ENCODE data around the gene LCTL.
A peak's percentile ranks its signal among the peaks of the same experiment; 100 is the strongest.
"Not testable (repeated sequence)": the region's sequence is repeated elsewhere in the genome, so short reads cannot be mapped to it uniquely, and the experiment has no call there.

Gene LCTL

DNA sequence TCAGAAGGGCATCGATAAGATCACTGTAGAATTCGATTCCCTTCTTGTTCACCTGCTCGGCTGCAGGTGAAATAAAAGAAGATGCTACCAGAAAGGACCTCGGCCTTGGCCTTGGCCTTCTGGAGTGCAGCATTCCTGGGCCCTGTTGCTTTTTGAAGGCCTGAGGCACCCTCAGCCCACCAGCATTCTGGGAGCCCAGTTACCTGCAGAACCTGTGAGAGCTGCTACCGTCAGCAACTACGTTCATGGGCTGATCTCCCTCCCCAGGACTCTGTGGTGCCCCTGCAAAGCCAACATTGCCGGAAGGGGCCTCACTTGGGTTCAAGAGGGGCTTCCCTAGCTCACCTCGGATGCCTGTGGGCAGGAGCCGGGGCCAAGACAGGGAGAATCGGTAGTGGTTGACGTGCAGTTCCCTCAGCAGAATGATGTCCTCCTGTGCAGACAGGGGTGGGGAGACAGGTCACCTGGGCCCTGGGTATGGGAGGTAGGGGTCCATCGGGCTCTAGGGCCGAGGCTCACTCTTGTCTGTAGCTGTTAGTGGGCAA is 2.2 kb downstream of the LCTL start:
- no peak for DNase-seq

DNA sequence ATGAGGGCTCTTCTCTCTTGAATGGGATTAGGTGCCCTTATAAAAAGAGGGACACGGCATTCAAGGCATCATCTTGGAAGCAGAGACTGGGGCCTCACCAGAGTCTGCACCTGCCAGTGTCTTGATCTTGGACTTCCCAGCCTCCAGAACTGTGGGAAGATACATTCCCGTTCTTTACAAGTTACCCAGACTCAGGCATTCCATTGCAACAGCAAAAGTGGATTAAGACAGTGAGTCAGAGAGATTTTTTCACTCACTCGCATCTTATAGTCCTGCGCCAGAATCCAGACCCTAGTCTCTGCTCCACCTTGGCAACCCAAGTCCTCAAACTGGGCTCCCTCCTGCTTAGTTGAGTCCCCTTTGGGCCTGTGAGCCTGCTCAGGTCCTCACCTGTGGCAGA is 2.7 kb downstream of the LCTL start:
- DNase-seq: no peak

DNA sequence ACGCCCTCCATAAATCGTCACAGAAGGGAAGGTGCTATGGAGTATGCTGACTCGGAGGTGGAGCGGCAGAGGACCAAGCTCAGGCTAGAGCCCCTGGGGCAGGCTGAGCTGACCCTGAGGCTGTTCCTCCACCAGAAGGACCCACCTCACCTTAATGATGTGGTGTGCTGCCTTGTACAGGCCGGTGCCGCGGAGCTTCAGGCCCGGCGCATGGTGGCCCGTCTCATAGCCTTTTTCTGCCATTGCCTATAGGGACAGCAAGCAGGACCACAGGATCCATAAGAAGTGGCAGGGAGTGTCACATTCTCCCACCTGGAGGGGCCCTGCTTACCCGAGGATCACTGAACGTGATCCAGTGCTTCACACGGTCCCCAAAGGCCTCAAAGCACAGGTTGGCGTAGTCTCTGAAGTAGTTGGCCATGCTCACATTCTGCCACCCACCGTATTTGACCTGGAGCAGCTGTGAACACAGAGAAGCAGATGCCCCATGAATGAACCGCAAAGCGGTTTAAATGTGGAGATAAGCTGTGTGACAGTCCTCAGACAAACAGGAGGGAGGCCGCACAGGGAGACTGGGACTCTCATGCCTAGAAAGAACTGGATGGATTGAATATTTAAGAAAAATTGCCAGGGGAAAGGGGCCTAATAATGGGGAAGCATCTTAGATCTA is 4.8 kb downstream of the LCTL start:
- no peak for DNase-seq

DNA sequence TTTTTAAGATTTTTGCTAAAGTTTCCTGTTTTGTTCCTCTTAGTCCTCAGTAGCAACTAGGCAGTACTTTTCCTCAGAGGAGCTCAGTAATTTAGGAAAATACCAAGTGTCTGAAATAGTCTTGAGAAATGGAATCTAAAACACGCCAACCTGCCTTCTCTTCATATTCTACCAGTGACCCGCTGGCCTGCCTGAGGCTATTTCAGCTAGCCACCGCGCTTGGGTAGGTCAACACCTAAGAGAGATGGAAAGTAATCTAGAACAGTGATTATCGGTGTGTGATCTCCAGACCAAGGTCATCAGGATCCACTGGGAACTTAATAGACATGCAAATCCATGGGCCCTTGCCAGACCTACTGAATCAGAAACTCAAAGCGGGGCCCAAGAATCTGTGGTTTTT is 7.5 kb downstream of the LCTL start:
- DNase-seq: no peak

DNA sequence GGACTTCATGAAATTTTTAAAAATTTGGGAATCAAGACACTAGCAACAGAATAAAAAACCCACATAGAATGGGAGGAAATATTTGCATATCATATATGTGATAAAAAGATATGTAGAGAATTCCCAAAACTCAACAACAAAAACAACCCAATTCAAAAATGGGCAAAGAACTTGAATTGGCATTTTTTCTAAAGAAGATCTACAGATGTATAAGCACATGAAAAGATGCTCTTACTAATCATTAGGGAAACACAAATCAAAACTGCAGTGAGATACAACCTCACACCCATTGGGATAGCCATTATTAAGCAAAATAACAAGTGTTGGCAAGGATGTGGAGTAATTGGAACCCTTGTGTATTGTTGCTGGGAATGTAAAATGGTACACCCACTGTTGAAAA is 10.1 kb downstream of the LCTL start:
- no peak for DNase-seq

DNA sequence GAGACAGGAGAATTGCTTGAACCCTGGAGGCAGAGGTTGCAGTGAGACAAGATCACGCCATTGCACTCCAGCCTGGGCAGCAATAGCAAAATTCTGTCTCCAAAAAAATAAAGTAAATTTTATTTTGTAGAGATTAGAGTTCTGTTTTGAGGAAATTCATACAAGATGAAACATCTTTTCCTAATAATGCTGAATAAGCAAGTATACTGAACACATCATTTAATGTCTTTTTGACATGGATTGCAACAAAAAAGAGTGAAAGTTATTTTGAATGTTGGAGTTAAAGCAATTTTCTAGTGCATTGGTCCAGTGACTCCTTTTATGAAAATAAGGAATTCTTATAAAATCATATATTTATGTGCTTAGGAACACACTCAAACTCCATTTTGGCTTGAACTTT is 20.5 kb downstream of the LCTL start:
- no peak for DNase-seq

DNA sequence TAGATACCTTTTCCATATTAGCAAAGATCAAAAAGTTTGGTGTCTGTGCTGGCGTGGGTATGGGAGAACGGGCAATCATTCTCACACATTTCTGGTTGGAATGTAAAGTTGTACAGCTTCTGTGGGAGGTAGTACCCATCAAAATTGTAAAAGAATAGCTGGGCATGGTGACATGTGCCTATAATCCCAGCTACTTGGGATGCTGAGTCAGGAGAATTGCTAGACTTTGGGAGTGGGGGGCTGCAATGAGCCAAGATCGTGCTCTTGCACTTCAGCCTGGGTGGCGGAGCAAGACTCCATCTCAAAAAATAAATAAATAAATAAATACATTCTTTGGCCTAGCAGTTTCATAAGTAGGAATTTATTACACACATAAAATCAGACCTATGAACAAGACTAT is 22.9 kb downstream of the LCTL start:
- no peak for DNase-seq

DNA sequence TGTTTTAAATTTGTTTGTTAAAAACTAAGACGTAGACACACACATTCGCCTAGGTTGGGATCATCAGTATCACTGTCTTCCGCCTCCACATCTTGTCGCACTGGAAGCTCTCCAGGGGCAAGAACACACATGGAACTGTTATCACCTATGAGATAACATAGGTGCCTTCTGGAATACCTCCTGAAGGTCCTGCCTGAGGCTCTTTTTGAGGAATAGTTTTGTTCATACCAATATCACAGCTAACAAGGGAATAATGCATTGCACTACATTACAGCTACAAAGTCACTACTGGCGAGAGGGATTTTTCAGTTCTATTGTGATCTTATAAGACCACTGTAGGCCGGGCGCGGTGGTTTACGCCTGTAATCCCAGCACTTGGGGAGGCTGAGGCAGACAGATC is 30.7 kb downstream of the LCTL start:
- DNase-seq: no peak

DNA sequence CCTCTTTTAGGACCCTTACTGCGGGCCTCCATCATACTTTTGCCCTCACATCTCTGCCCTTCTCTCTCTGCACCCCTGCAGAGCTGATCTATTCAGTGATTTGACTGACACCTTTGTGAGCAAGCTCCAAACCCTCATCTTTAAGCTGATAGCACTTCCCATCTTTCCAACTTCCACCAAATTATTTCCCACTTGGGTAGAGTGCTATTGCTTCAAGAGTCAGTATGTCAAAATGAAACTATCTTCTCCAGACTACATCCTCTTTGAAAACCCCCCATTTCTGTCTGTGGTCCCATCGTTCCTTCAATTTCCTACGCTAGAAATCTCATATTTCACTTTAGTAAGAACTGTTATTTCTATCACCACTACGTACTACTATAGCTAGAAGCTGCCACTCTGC is 41.0 kb downstream of the LCTL start:
- DNase-seq: no peak

DNA sequence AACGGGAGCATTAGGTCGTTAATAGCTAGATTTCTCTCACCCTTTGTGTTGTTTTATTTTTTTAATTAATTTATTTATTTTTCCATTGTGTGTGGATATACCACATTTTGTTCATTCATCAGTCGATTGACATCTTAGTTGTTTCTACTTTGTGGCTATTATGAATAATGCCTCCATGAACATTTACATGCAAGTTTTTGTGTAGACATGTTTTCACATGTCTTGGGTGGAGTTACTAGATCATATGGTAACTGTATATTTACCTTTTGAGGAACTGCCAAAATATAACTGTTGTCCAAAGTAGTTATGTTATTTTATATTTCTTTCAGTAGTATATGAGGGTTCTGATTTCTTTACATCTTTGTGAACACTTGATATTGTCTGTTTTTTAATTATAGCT is 41.9 kb downstream of the LCTL start:
- no peak for DNase-seq

DNA sequence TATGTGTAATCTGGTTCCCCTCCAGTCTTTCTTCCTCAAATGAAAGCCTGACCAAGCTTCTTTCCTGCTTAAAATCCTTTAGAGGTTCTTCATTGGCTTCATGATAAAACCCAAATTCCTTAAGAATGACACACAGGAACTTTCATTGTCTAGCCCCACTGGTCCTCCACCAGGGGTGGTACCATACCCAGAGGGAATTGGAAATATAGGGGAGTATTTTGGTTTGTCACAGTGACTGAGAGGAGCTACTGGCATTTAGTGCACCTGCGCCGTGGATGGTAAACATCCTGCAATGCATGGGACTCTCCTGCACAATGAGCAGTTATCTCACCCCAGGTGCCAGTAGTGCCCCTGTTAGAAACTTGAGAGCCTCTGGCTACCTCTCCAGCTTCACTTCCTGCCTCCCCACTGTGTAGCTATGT is 49.9 kb downstream of the LCTL start:
- no peak for DNase-seq

DNA sequence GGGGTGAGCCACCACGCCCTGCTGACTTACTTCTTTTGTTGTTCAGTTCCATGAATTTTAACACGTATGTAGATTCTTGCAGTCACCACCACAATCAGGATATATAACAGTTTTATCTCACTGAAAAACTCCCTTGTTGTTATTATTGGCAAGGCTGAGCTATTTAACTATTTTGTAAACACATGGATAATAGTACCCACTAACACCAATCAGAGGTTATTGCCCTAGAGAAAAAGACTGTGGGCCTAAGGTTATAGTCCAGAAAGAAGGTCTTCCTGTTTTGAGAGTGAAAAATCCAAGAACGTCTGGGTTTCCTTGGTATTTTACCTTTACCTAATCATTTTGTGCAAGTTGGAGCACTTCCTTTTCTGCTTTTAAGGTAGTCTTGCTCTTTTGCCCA is 51.2 kb downstream of the LCTL start:
- no peak for DNase-seq

DNA sequence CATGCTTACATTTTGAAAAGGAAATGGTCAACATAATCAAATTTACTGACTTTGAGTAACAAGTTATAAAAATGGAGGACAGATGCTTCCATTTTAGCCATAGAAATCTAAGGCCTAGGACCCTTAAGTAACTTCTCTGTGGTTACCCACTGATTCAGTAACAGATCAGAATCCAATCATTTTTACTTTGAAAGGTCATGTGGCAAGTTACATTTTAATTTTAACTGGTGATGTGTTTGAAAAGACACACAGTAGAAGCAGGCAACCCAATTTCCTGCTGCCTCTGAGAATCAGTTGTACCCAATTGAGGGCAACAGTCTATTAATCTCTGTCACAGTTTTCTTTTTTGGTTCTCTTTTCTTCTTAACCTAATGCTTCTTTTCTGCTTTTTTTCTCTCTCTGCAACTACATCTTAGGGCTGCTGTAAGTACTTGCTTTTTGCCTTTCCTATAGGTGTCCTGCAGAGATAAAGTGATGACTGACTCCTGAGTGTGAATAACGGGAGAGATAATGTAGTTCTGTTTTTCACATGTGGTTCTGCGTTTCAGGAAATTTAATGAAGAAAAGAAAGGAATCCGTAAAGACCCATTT is 57.4 kb downstream of the LCTL start:
- DNase-seq: no peak

DNA sequence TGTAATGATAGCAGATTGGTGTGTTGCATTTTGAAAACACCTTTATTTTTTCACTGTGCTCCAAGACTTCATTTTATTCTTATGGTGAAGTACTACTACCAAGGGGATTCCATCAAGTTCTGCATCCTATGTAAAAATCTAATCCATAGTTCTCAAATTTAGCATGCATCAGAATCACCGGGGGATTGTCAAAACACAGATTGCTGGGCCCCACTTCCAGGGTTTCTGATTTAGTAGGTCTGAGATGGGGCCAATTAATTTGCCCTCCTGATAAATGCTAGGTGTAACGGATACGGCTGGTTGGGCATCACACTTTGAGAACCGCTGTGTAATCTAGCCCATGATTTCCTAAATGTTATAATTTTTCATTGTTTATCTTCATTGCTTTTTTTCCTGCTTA is 60.0 kb downstream of the LCTL start:
- DNase-seq: no peak

DNA sequence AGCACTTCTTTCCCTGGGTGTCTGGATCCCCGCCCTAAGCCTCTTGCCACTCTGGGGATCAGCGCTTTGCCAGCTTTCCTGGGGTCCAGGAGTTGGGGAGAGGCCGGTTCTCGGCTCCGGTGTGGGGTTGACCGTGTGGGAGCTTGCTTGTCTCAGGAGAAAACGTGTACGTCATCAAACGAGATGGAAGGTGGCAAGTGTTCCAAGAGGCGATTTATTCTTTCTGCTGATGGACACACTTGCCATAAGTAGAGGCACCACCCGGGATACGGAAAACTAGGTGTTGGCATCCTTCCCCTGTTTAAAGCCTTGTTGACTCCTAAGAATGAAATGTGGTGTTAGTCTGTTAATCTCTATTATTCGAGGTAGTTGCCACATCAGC is 60.4 kb downstream of the LCTL start:
- DNase-seq: no peak

DNA sequence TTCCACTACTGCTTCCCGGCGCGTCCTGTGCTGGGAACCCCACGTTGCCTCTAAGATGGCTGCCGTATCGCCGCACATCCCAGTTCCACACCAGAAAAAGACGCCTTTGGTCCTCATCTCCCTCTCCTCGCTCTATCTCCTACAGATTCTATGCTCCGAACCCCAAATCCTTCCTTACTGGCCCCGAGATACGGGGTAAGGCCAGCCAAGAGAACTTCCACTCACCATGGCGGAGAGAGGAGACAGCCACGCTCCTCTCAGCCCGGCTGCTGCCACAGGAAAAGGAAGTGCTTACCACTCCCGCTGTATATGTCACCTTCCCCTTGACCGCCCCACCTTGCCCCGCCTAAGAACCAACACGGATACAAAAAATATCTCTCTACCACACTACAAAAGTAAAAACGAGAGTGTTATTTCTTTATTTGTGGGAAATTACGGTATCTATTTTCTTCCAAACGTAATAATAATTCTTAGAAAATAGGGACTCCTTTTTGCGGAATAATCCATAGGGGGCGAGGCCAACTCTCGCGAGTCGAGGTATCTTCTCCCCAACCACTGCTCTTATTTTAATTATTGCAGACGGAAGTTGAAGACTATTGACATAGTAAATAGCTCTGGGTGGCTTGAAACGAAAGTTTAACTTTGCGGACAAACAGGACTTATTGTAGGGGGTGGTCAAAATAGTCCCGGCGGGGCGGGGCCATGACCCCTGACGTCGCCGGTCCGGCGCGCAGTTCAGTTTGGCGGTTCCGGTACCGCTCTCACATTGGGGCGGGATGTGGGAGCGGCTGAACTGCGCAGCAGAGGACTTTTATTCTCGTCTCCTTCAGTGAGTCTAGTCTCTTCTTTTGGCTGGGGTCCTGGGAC is 61.0 kb downstream of the LCTL start, which contains the start of the genes RPL4 and ZWILCH:
Gene RPL4, minus strand, starts transcription at position 293 of the 867 bp plus-strand sequence. Its CDS starts 65 bp downstream, at position 228.
Gene ZWILCH, plus strand, starts transcription at position 764 of the 867 bp plus-strand sequence. Its CDS starts 13 bp downstream, at position 777.
- DNase-seq: peak; percentile 42

DNA sequence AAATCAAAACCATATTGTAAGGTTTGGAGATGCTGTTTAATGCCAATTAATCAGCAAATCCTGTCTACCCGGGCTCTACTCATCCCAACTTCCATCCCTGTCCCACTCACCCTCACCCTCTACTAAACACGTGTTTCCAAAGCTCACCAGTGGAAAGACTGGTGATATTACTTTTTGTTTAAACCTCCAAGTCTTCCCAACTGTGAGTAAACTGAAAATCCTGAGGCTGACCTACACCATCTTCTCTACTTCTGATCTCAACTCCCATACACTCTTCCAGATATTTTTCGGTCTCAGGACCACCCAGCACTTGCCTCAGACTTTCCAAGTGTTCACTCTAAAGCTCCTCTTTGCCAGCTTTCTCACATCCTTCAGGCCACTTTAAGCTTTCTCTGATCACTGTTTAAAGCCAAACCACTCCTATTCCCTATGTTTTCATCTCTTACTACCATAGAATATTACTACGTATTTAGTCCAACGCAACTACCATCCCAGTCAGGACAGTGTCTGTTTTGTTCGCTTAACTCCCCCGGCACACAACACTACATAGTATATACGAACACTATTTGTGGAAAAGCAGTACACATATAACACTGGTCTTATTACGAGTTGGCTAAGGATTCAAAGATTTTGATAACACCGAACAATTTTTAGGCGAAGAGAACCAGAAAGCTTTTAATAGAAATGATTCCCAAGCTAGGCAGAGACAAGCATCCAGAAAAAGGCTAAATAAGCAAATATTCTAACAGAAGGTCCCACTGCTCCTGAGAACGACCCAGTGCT is 61.8 kb downstream of the LCTL start:
- DNase-seq: no peak

DNA sequence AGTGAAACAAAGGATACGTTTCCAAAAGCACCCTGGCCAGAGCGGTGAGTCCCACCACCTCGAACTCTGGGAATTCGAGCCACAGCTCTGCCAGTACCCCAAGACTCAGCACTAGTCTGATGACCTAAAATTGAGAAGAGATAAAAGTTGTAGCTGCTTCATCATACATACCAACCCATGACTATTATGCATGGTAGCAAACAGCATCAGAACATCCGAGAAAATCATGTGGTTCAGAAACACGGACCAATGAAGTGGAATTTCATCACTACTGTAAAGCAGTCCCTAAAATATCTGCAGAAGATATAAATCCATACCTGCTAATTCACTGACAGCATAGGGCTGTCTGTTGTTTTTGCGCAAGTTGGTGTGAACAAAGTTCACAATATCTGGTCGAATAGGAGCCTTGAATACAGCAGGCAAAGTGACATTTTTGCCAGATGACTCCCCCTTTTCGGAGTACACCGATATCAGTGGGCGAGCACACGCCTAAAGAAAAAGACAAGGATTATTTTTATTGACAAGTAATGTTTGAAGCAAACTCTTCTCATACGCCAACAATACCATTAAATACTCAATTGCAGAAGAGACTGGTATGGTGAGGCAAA is 62.7 kb downstream of the LCTL start:
- DNase-seq: not testable (repeated sequence)

DNA sequence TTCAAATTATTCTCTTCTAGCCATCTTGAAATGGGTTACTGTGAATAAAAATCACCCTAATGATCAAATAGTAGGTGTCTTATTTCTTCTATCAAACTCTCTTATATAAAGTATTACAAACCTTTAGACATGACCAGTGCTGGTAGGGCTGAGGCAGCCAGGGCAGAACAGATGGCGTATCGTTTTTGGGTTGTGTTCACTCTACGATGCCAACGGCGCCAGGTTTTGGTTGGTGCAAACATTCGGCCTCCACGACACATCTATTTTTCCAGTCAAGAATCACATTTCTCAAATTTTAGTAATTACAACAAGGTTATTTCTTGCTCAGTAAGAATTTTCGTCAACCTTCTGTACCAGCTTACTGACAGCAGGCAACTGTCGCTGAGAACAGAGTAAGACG is 63.3 kb downstream of the LCTL start:
- no peak for DNase-seq

DNA sequence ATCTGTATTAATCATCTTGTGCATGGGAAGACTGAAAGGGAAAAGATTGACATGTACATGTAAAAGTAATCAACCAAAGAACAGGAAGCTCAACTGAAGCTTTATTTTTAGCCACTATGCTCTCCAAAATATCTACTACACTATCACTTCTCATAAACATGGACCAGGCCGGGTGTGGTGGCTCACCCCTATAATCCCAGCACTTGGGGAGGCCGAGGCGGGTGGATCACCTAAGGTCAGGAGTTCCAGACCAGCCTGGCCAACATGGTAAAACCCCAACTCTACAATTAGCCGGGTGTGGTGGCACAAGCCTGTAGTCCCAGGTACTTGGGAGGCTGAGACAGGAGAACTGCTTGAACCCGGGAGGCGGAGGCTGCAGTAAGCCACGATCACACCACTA is 65.5 kb downstream of the LCTL start:
- DNase-seq: not testable (repeated sequence)

DNA sequence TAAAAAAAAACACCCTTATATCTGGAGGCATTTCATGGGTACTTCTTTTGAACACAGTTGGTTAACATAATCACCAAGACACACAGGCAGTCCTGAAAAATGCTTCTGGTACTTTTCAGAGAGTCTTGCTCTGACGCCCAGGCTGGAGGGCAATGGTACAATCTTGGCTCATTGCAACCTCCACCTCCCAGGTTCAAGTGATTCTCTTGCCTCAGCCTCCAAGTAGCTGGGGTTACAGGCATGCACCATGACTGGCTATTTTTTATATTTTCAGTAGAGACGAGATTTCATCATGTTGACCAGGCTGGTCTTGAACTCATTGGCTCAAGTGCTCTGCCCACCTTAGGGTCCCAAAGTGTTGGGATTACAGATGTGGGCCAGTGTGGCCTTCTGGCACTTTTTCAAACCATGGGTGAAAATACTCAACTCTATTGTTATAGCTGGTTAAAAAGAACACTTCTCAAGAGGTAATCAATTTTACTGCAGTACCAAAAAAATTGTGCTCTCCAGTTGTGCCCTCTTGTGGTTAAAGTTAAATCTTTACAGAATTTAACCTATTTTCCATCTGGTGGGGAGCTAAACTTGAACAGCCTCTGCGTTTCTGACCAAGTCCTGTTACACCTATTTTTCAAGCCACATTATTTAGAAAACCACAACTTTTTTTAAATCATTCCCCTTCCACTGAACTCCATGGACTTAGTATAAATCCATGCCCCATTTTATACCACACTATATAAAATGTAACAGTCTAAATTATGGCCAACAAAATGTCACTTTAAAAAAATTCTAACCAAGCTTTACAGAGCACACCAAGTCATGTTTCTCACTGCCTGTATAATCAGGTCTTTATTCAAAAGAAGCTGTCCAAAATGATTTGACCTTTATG is 67.1 kb downstream of the LCTL start:
- DNase-seq: no peak

Data from SIG-M5 (cell line).